D341Med (cell line): ENCODE measurements around the gene ZSWIM9.
"Not testable (repeated sequence)": the region's sequence is repeated elsewhere in the genome, so short reads cannot be mapped to it uniquely, and the experiment has no call there.

ENCODE experiments used
- DNase-seq: peaks from one replicate; pipeline ENCODE4 v3.0.0; 2012; ENCODE audit warnings: low spot score

The ZSWIM9 gene

DNA sequence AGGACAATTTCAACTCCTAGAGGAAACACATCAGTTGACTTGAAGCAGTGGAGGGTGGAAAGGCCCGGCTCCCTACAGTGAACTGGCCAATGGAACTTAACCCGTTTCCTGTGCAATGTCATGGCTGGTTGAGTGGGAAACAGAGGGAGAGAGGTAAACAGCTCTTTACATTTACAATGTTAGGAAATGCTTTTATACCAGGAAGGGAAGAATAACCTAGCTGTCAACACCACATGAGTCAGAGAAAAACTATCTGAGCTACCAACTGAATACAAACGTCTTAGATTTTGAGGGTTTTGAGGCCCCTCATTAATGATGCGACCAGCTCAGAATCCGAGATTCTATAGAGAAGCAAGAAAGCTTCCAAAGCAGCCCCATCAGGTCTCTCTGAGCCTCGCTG, 48.5 kb downstream of the ZSWIM9 start:
- no peak for DNase-seq

DNA sequence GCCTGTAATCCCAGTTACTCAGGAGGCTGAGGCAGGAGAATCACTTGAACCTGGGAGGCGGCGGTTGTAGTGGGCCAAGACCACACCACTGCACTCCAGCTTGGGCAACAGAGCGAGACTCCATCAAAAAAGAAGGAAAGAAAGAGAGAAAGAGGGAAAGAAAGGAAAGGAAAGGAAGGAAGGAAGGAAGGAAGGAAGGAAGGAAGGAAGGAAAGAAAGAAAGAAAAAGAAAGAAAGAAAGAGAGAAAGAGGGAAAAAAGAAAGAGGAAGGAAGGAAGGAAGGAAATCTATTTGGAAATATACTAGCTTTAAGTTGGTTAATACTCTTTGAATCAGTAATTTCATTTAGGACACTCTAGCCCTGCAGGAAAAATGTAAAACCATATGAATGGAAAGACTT, 50.3 kb downstream of the ZSWIM9 start:
- not testable (repeated sequence) for DNase-seq

DNA sequence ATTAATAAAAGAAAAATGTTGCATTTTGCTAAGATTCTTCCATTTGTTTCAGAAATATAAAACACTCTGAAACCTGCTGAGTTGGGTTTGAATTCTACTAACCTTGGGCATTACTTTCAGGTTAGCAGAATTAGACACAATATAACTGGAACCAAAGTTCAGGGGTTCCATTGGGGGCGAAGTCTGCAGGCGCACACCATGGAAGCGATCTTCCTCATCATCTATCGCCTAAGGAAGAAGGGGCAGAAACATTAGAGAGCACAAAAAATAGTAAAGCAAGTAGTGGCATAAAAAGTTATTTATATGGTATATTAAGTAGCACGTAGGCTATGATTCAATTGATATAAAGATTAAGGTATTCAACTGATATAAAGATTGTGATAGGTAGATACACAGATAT, 51.1 kb downstream of the ZSWIM9 start:
- no peak for DNase-seq

DNA sequence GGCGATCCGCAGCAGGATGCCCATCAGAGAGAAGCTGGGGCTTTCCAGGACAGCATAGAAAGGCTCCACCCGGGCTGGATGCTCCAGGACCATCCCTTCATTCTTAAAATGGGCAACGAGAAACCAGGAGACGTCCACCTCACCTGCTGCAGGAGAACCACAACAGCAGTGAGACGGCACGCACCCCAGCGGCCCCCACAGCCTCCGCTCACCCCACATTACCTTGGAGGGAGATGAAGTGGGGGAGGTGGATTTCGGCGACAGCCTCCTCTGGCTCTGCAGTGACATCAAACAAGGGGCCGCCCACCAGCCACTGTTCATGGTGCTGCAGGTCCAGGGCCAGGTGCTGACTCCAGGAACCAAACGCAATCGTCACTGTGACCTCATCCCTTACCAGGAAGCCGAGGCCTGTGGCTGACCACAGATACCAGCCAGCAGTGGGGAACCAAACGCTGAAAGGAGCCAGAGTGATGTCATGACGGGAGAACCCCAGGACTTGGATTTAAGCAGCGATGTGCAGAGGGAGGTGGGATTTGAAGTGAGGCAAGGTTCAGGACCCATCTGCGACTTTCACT, 60.2 kb downstream of the ZSWIM9 start:
- DNase-seq = no peak

DNA sequence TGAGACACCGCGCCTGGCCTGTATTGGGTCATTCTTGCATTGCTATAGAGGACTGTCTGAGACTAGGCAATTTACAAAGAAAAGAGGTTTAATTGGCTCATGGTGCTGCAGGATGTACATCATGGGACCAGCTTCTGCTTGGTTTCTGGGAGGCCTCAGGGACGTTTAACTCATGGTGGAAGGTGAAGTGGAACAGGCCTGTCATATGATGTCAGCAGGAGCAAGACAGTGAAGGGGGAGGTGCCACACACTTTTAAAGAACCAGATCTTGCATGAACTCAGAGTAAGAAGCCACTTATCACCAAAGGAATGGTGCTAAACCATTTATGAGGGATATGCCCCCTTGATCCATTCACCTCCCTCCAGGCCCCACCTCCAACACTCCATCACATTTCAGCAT, 66.6 kb downstream of the ZSWIM9 start:
- DNase-seq = no peak

DNA sequence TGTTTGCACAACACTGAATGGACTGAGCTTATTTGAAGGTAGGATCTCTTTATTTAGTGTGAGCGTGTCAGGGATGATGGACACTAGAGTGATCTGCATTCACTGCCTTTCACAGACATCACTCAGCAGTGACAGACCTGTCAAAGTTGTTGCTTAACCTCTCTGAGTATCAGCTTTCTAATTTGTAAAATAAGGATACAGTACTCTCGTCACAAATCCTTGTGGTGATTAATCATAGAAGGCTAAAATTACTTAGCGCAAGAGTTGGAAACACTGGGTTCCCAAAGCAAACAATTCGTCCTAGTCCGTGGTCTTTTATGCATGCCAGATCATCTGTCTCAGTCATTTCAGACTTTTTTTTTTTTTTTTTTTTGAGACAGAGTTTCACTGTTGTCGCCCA, 68.6 kb downstream of the ZSWIM9 start:
- no peak for DNase-seq

DNA sequence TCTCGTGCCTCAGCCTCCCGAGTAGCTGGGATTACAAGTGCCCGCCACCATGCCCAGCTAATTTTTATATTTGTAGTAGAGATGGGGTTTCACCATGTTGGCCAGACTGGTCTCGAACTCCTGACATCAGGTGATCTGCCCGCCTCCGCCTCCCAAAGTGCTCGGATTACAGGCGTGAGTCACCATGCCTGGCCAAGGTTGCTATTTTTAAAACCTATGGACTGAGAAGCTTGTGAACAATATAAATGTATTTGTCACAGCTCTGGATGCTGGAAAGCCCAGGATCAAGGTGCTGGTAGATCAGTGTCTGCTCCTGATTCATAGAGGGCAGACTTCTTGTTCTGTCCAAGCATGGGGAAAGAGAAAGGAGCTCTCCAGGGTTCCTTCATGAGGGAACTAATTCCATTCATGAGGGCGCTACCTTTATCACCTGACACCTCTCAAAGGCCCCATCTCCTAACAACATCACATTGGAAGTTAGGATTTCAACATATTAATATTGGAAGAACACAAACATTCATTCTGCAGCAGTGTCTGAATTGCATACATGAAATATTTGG, 69.2 kb downstream of the ZSWIM9 start:
- DNase-seq = no peak

DNA sequence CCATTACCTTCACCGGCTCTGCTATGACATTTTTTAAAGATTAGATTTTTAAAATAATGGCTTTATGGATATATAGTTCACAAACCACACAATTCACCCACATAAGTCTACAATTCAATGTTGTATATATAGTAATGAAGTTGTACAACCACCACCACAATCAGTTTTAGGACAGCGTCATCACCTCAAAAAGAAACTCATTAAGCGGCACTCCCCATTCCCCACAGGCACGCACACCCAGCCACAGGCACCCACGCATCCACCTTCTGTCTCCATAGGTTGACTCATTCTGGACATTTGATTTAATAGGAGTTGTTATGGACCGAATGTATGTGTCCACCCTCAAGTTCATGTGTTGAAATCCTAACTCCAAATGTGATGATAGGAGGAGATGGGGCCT, 71.3 kb downstream of the ZSWIM9 start:
- DNase-seq = not testable (repeated sequence)

GRCh38 chr19:48244281-48244680, 73.8 kb downstream of the ZSWIM9 start:
- DNase-seq = no peak

GRCh38 chr19:48246101-48246500, 75.6 kb downstream of the ZSWIM9 start:
- DNase-seq = no peak

- no peak for DNase-seq
Measured at GRCh38 chr19:48247212-48247611, 76.7 kb downstream of the ZSWIM9 start.
